Measurements from ENCODE around the gene SNAP29.

Gene SNAP29

GRCh38 chr22:20885557-20886323, 26.9 kb downstream of the SNAP29 start (continued):
- peak; percentile 27; the same call in 1 of the 2 replicates for TF ChIP-seq ZBTB6 (tag by site-specific recombination; IDR thresholded peaks at IDR 0.05)
- no peak for TF ChIP-seq ZNF292 (tag by site-specific recombination; IDR thresholded peaks at IDR 0.05; ENCODE audit: borderline replicate concordance, low read depth)
- peak; percentile 35; the same call in 1 of the 2 replicates for TF ChIP-seq ZNF580 (tag by site-specific recombination; IDR thresholded peaks at IDR 0.05)
- peak; percentile 99 for TF ChIP-seq CTCF (tag by site-specific recombination; IDR thresholded peaks at IDR 0.05)
- TF ChIP-seq ZNF645 (tag by site-specific recombination; IDR thresholded peaks at IDR 0.05) = no peak
- TF ChIP-seq ELK4 (IDR thresholded peaks at IDR 0.05; ENCODE audit: borderline replicate concordance, low read depth, low read length) = no peak
- no peak for TF ChIP-seq ZSCAN23 (tag by site-specific recombination; IDR thresholded peaks at IDR 0.05)
- no peak; the same call in 1 of the 2 replicates for TF ChIP-seq ZNF366 (tag by site-specific recombination; conservative IDR thresholded peaks at IDR 0.05)
- TF ChIP-seq ZNF280D (tag by site-specific recombination; IDR thresholded peaks at IDR 0.05) = no peak
- peak; percentile 44 for TF ChIP-seq ZBTB26 (tag by site-specific recombination; optimal IDR thresholded peaks at IDR 0.05)
- no peak for TF ChIP-seq ZNF510 (tag by site-specific recombination; IDR thresholded peaks at IDR 0.05; ENCODE audit: insufficient replicate concordance)
- TF ChIP-seq ZXDB (tag by site-specific recombination; IDR thresholded peaks at IDR 0.05) = no peak
- TF ChIP-seq ZNF239 (tag by site-specific recombination; IDR thresholded peaks at IDR 0.05) = no peak
- TF ChIP-seq ZNF596 (tag by site-specific recombination; IDR thresholded peaks at IDR 0.05) = no peak
- no peak for TF ChIP-seq ZNF501 (tag by site-specific recombination; IDR thresholded peaks at IDR 0.05)
- TF ChIP-seq ZNF654 (tag by site-specific recombination; IDR thresholded peaks at IDR 0.05; ENCODE audit: low read depth) = peak; percentile 98
